Subcutaneous adipose tissue (tissue), 4 donors: ENCODE measurements around the gene CDK11B. TPM values are rescaled to one million over a fixed set of nuclear protein-coding genes. Genes with fewer than 3 reads are reported as not detected.
"Not testable (repeated sequence)": the region's sequence is repeated elsewhere in the genome, so short reads cannot be mapped to it uniquely, and the experiment has no call there.

Experiments
- total RNA-seq, 4 donors: library from RNA; depleted of rRNA; stranded (reverse); fragments of >200 nt; gene quantifications; one replicate each; pipeline ENCODE4 v1.1.0, GENCODE V29; 2016
- TF ChIP-seq, protein P1 (sequence below): fragments of 450-650 bp; IDR thresholded peaks from one replicate; pipeline ENCODE4 v1.5.1; 2016; ENCODE audit warnings: low read depth, mild to moderate bottlenecking, control low read depth, antibody characterized with exemption, moderate library complexity

The CDK11B gene
- 10 to 100 TPM; 14.4 to 30.0 (median 20.4) TPM for total RNA-seq

DNA sequence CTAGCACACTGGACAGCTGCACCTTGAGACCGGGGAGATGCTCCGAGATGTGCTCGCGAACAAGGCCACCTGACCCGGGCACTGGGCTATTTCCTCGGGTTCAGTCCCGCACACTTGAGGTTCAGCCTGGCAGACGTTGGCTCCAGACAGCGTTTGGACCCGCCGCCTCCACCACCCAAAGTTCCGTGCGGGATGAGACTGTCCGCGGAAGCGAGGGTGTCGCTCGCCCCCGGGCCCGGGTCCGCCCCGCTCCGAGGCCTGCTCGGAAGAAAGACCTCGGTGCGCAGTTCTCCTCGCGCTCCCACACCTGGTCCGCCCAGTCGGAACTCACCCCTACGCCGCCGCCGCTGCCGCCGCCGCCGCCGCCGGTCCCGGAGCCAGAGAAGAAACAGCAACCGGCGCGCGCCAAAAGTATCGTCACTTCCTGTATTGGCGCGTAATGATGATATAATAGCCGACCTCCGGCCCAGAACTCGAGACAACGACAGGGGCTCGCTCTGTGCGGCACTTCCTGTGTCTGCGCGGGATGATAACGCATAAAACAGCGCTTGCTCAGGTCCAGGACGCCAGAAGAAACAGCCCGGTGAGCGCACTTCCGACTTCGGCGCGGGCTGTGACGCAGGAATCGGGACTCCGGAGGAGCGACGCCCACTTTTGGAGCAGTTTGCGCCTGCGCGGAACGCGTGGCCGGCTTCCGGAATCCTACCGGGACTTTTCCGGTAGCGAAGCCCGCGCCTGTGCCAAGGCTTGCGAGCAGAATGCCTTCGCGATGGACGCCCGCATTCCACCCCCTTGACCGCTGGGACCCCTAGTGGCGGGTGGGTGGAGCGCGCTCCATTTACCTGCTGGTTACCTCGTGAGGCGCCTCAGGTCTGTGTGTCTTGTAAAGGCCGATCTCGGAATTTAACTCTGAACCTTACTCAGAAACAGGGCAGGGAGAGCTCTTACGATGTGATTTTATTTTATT lies at the start of gene CDK11B:
Gene CDK11B (minus strand): TSS at position 422 of the 967 bp plus-strand sequence. CDS start 1,519 bp downstream, outside the sequence.
- TF ChIP-seq, protein P1, sequence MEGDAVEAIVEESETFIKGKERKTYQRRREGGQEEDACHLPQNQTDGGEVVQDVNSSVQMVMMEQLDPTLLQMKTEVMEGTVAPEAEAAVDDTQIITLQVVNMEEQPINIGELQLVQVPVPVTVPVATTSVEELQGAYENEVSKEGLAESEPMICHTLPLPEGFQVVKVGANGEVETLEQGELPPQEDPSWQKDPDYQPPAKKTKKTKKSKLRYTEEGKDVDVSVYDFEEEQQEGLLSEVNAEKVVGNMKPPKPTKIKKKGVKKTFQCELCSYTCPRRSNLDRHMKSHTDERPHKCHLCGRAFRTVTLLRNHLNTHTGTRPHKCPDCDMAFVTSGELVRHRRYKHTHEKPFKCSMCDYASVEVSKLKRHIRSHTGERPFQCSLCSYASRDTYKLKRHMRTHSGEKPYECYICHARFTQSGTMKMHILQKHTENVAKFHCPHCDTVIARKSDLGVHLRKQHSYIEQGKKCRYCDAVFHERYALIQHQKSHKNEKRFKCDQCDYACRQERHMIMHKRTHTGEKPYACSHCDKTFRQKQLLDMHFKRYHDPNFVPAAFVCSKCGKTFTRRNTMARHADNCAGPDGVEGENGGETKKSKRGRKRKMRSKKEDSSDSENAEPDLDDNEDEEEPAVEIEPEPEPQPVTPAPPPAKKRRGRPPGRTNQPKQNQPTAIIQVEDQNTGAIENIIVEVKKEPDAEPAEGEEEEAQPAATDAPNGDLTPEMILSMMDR, result not testable (repeated sequence)

DNA sequence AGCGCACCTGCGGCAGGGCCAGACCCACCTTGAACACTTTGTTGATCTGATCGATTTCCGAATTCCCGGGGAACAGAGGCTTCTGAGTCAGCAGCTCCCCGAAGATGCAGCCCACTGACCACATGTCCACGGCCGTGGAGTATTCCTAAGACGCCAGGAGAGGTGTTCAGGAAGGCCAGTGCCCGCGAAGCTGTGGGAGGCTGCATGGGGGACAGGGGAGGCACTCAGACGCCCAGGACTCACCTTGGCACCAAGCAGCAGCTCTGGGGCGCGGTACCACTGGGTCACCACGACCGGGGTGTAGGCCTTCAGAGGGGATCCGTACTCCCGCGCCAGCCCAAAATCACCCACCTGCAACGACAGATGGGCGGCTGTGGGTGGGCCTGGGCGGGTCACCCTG lies 45.0 kb upstream of the CDK11B start:
- TF ChIP-seq, protein P1, result no peak

DNA sequence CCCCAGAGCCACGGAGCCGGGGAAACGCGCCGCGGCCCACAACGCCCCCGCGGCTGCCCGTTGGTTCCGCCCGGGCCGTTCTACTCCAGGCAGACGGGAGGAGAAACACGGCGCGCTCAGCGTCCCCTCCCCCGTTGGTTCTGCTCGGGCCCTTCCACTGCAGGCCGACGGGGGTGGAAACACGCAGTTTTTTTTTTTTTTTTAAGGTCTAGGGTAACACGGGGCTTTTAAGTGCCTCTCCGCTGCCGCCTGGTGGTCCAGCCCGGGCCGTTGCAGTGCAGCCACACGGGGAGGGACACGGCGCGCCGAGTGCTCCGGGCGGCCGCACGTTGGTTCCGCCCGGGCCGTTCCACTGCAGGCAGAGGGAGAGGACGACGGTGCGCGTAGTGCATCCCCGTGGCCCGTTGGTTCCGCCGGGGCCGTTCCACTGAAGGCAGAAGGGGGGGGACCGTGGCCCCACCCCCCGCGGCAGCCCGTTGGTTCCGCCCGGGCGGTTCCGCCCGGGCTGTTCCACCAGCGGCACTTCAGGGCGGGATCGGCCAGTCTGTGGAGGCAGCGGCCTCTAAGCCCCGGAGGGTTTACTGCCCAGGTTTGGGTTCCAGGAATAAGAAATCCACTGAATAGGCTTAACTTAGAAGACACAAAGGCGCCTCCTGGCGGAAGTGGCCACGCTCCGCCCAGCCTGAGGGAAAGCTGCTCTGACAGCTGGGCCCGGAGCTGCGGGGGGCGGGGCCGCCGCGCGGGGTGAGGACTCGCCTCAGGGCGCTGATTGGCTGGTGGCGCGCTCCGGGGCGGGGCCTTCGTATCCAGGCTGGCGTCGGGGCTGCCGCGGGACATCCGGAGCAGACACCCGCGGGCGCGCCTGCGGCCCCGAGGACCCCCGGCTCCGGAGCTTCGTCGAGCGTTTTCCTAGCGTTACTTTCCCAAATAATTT lies 34.2 kb upstream of the CDK11B start, which contains the start of gene SLC35E2B:
Gene SLC35E2B (minus strand): TSS at position 82 of the 934 bp plus-strand sequence. CDS start 16,096 bp downstream, outside the sequence.
- TF ChIP-seq, protein P1, result not testable (repeated sequence)

DNA sequence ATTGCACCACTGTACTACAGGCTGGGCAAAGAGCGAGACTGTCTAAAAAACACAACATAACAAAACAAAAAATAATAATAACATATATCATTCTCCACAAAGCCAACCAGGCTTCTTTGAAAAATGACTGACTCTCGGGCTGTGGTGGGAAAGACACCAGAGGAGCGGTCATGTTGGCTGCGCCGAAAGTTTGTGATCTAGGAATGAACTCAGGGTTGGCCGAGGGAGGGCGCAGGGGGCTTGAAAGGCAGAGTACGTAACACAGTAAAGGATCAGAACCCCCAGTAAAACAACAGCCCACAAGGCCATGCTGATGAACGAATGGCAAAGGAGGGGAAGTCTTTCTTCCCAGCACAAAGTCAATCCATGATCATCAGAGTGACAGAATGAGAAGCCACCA lies 29.0 kb upstream of the CDK11B start:
- TF ChIP-seq, protein P1, result no peak

DNA sequence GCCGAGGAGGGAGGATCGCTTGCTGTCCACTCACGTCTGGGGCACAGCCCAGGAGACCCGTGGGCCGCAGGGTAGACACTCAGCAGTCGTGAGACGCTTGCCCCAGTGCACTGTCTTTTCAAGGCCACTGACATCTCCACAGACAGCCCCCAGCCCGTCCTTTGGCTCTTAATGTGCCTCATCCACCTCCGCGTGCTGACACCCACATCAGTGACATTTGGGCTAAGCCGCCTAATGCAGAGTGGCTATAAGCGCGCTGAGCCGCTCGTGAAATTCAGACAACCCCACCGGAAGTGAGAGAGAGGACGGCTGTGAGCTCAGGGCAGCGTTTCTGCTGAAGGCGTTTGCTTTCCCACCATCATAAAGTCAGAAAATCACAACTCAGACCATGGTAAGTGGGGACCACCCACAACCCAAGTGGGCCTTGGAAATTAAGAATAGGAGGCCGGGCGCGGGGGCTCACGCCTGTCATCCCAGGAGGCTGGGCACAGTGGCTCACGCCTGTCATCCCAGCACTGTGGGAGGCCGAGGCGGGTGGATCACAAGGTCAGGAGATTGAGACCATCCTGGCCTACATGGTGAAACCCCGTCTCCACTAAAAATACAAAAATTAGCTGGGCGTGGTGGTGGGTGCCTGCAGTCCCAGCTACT lies 25.4 kb upstream of the CDK11B start:
- TF ChIP-seq, protein P1, result no peak

DNA sequence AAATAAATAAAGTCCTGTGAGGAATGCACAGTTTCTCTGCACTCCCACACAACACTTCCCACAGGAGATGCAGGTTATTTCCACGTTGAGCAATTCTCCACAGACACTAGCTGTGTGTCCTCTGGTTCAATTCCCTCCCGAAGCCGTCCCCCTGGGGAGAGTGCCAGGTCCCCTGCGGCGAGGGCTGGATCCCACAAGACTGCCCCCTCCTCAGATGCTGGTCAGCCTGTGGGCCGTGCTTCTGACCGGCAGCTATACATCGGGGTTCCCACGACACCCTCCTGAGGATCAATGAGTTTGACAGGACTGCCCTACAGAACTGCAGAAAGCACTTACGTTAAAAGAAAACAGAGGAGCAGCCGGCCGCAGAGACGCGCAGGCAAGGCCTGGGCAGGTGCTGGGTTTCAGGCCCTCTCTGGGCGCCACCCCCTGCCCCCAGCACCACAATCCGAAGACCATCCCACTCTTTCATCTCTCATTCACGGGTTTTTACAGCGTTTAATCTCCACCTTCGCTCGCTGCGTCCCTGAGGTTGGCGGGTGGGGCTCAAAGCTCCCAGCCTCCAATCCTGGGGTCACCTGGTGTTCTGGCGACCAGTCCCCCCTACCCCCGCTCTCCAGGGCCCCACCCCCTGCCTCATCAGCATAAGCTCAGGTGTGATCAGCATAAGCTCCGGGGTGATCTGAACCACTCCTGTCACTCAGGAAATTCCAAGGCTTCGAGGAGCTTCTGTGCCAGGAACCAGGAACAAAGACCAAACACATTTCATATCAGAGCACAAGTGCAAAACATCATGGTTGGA lies 24.5 kb upstream of the CDK11B start:
- TF ChIP-seq, protein P1, result no peak
